GM12878 (cell line): Measurements from ENCODE around the gene ISLR. TPM values are rescaled to one million over a fixed set of nuclear protein-coding genes. Genes with fewer than 3 reads are reported as not detected.
A peak's percentile ranks its signal among the peaks of the same experiment; 100 is the strongest.

Experiments
- ATAC-seq: fragments of 200-7000 bp; cut with Tn5 transposase; 3 replicates; pipeline ENCODE4 v1.9.1; 2020; ENCODE audit warnings: mild to moderate bottlenecking, moderate library complexity
- BruUV-seq: library from RNA; stranded (reverse); fragments of 400-500 nt; replicated peaks from 2 replicates; lab custom pipeline; 2021; lab: Mats Ljungman, UMichigan
- CTCF ChIA-PET: fragments of 300-600 bp; sonication (Branson Sonifier 250); formaldehyde crosslinking; extraction: SDS; loops from one replicate; lab custom pipeline; 2021; ENCODE audit warnings: inconsistent platforms; lab: Yijun Ruan, JAX
- POLR2A ChIA-PET: fragments of 350-600 bp; formaldehyde crosslinking; extraction: SDS; loops from one replicate; lab custom pipeline; 2021; ENCODE audit warnings: inconsistent platforms; lab: Charles Lee
- RAD21 ChIA-PET: fragments of 300-600 bp; sonication (Branson Sonifier 250); formaldehyde crosslinking; loops from one replicate; lab custom pipeline; 2023; ENCODE audit warnings: antibody characterized with exemption; ENCODE audit not compliant: unreplicated experiment; lab: Charles Lee
- SMC1A ChIA-PET: fragments of 300-600 bp; sonication (Branson Sonifier 250); formaldehyde crosslinking; loops from one replicate; lab custom pipeline; 2023; ENCODE audit not compliant: unreplicated experiment, uncharacterized antibody; lab: Charles Lee
- DNase-seq: peaks from one replicate; pipeline ENCODE4 v3.0.0-alpha.2; 2011; ENCODE audit warnings: low read depth, low spot score
- FAIRE-seq: peaks from 3 replicates; lab custom pipeline; 2011; peaks lifted over from hg19 to GRCh38; lab: Jason Lieb, UNC
- H2AFZ ChIP-seq: 2 replicates; pipeline ENCODE4 v1.6.0; 2011; ENCODE audit warnings: low read depth, low read length, control low read depth; ENCODE audit not compliant: control insufficient read depth
- H3K27ac ChIP-seq: 2 replicates; pipeline ENCODE4 v1.5.1; 2011; ENCODE audit warnings: control low read depth; ENCODE audit not compliant: control insufficient read depth, insufficient read depth
- H3K27me3 ChIP-seq, 2 experiments: replicated peaks in 1 of 2; 2 replicates each; pipeline versions ENCODE4 v1.6.0 to v1.6.1; 2011; ENCODE audit warnings: low read length in 1 of 2; ENCODE audit not compliant: control insufficient read depth in 2 of 2, insufficient read depth in 2 of 2
- H3K36me3 ChIP-seq, 2 experiments: 2 replicates each; pipeline ENCODE4 v1.5.1; 2011; ENCODE audit warnings: low read length in 1 of 2; ENCODE audit not compliant: control insufficient read depth in 2 of 2, insufficient read depth in 2 of 2
- H3K4me1 ChIP-seq: 2 replicates; pipeline ENCODE4 v1.6.1; 2011; ENCODE audit warnings: mild to moderate bottlenecking, low read length, moderate library complexity, mixed read lengths; ENCODE audit not compliant: control insufficient read depth, insufficient read depth
- H3K4me2 ChIP-seq: 2 replicates; pipeline ENCODE4 v1.6.0; 2011; ENCODE audit warnings: control low read depth; ENCODE audit not compliant: control insufficient read depth, insufficient read depth
- H3K4me3 ChIP-seq: fragments of 200-600 bp; sonication (generic); 2 replicates; pipeline ENCODE4 v1.5.1; 2016
- H3K79me2 ChIP-seq: 2 replicates; pipeline ENCODE4 v1.6.0; 2011; ENCODE audit warnings: low read length; ENCODE audit not compliant: control insufficient read depth, insufficient read depth
- H3K9ac ChIP-seq: 2 replicates; pipeline ENCODE4 v1.8.0; 2011; ENCODE audit warnings: low read length, control low read depth, mixed read lengths; ENCODE audit not compliant: control insufficient read depth, insufficient read depth
- H3K9me3 ChIP-seq: replicated peaks from 3 replicates; pipeline ENCODE4 v1.5.1; 2011; ENCODE audit warnings: mild to moderate bottlenecking, low read length; ENCODE audit not compliant: control insufficient read depth, insufficient read depth
- H4K20me1 ChIP-seq: 2 replicates; pipeline ENCODE4 v1.6.0; 2011; ENCODE audit not compliant: control insufficient read depth, insufficient read depth
- EED ChIP-seq: sonication (generic); IDR thresholded peaks from 2 replicates; pipeline ENCODE4 v1.6.1; 2016; ENCODE audit warnings: antibody characterized with exemption, low read depth
- IRF5 ChIP-seq: fragments of 450-650 bp; IDR thresholded peaks from 2 replicates; pipeline ENCODE4 v1.6.1; 2017; ENCODE audit warnings: borderline replicate concordance
- RUNX3 ChIP-seq: IDR thresholded peaks from 2 replicates; pipeline ENCODE4 v1.6.1; 2012; ENCODE audit warnings: low read length, inconsistent platforms
- WGBS: methylation state at CpG from one replicate; pipeline ENCODE4 v1.1.6; 2016; ENCODE audit warnings: low lambda C conversion rate; ENCODE audit not compliant: insufficient replicate concordance, insufficient coverage; ENCODE audit errors: missing lambda C conversion rate; 5-methylcytosine and 5-hydroxymethylcytosine counted together
- in situ Hi-C: fragments of 300-500 bp; cut with MboI; formaldehyde crosslinking; loops from 9 replicates; pipeline ENCODE4 v1.14.3; 2018; ENCODE audit warnings: mixed read lengths
- intact Hi-C: fragments of 100-400 bp; cut with micrococcal nuclease; formaldehyde crosslinking; loops from one replicate; pipeline ENCODE4 v1.14.2; 2022; ENCODE audit not compliant: unreplicated experiment
- polyA plus RNA-seq, 11 experiments: library from polyadenylated mRNA; depleted of rRNA in 4 of 11; unstranded in 6 of 11; stranded (reverse) in 5 of 11; fragments of >200 nt; fragmentation: Nextera tagmentation in 4 of 11; fragmentation: Illumina TruSeq in 1 of 11; extraction: Ambion mirVana in 4 of 11; extraction: Trizol in 1 of 11; gene quantifications; 1 replicate in 1 of 11; 2 replicates in 10 of 11; pipeline versions ENCODE4 v1.2.1 to v1.2.3, GENCODE V29; 2011 to 2016; ENCODE audit warnings: inconsistent platforms in 2 of 11, missing spikeins in 2 of 11, low read depth in 1 of 11
- total RNA-seq, 4 experiments: library from RNA; depleted of rRNA in 3 of 4; stranded (reverse); fragments of >200 nt in 3 of 4; fragmentation: Illumina TruSeq in 1 of 4; extraction: Trizol in 1 of 4; gene quantifications; 2 replicates each; pipeline versions ENCODE4 v1.2.1 to v1.2.3, GENCODE V29; 2013 to 2021

ISLR gene
- total and polyA plus RNA-seq, 10 of the 15 experiments (the other 5 are each of a cell fraction or from before 2014, with no cell fraction given) = 0.03 to 1.8 (median 0.54) TPM

- TF ChIP-seq IRF5 (no peak), RUNX3 (no peak)
- TF ChIP-seq, all 136 proteins: peak for 0
Measured at GRCh38 chr15:74171965-74172541, 1.5 kb upstream of the ISLR start (continued).

GRCh38 chr15:74172701-74173379 lies 670 bp upstream of the ISLR start:
- in situ Hi-C loops (no loop called here), intact Hi-C loops (no loop called here)
- H2AFZ ChIP-seq = peak overlapping the region; percentile 23; the same call in 1 of the 2 replicates
- no peak for ATAC-seq
- POLR2A ChIA-PET = no interaction called here
- BruUV-seq = no TSS peak
- DNase-seq = no peak
- CTCF ChIA-PET = interaction anchor here (0.9 to 1.1 kb wide), 2 partner anchors 11 to 15 kb away, joined by 3 read pairs; no protein-coding TSS in a partner anchor
- no peaks in the 10 kb centered on the region for H3K79me2 ChIP-seq
- H3K27me3 ChIP-seq = no peaks in the 10 kb centered on the region
- peaks cover 15% of the 10 kb centered on the region for H3K4me1 ChIP-seq
- no peak overlapping the region; the same call in 1 of the 2 replicates for H3K9ac ChIP-seq
- no peak overlapping the region for H3K4me2 ChIP-seq
- peak; percentile 13 for FAIRE-seq
- H3K9me3 ChIP-seq = no peaks in the 10 kb centered on the region
- RAD21 ChIA-PET = no interaction called here
- TF ChIP-seq RUNX3 = no peak
- TF ChIP-seq EED = peak; percentile 30; the same call in 1 of the 2 replicates
- WGBS = 75% methylated on average over 13 of the region's 13 CpGs
- no peak overlapping the region for H3K27ac ChIP-seq
- SMC1A ChIA-PET = no interaction called here
- no peak overlapping the region for H3K4me3 ChIP-seq
- no peaks in the 10 kb centered on the region for H3K36me3 ChIP-seq
- no peaks in the 10 kb centered on the region for H4K20me1 ChIP-seq
